GM12865 (cell line): ENCODE results near the gene DRC7.

Source experiments
- DNase-seq: peaks from one replicate; pipeline ENCODE4 v3.0.0; 2010; ENCODE audit warnings: low read depth
- H3K4me3 ChIP-seq: 2 replicates; pipeline ENCODE4 v1.5.1; 2011; ENCODE audit warnings: mild to moderate bottlenecking, low read depth, low read length, control low read depth
- TF ChIP-seq, protein P1 (sequence below): IDR thresholded peaks from 2 replicates; pipeline ENCODE4 v1.5.1; 2011; ENCODE audit warnings: low read length, control low read depth, low read depth, inconsistent platforms; ENCODE audit not compliant: insufficient read depth; ENCODE audit errors: missing control alignments

DRC7 gene

GRCh38 chr16:57736419-57737351 is 42.1 kb downstream of the DRC7 start:
- DNase-seq, result peak; percentile 26
- TF ChIP-seq, protein P1, sequence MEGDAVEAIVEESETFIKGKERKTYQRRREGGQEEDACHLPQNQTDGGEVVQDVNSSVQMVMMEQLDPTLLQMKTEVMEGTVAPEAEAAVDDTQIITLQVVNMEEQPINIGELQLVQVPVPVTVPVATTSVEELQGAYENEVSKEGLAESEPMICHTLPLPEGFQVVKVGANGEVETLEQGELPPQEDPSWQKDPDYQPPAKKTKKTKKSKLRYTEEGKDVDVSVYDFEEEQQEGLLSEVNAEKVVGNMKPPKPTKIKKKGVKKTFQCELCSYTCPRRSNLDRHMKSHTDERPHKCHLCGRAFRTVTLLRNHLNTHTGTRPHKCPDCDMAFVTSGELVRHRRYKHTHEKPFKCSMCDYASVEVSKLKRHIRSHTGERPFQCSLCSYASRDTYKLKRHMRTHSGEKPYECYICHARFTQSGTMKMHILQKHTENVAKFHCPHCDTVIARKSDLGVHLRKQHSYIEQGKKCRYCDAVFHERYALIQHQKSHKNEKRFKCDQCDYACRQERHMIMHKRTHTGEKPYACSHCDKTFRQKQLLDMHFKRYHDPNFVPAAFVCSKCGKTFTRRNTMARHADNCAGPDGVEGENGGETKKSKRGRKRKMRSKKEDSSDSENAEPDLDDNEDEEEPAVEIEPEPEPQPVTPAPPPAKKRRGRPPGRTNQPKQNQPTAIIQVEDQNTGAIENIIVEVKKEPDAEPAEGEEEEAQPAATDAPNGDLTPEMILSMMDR, result no peak
- peak overlapping the region; percentile 84 for H3K4me3 ChIP-seq

DNA sequence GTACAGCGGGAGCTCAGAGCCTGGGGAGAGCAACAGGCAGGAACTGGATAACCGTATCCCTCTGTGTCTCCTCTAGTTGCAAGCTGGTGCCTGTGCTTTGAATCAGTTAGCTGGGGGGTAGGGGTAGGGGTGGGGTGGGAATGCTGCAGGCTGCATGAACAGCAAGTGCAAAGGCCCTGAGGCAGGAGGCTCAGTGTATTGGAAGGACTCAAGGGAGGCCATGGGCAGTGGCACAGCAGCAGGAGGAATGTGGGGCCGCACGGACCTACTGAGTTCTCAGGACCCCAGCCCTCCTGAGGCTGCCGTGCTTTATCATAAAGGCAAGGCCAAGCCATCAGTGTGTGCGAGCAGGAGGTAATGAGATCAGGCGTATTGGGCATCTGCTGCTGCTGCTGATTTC is 44.2 kb downstream of the DRC7 start:
- DNase-seq, result no peak
- no peak overlapping the region for H3K4me3 ChIP-seq
- TF ChIP-seq, protein P1, result no peak

DNA sequence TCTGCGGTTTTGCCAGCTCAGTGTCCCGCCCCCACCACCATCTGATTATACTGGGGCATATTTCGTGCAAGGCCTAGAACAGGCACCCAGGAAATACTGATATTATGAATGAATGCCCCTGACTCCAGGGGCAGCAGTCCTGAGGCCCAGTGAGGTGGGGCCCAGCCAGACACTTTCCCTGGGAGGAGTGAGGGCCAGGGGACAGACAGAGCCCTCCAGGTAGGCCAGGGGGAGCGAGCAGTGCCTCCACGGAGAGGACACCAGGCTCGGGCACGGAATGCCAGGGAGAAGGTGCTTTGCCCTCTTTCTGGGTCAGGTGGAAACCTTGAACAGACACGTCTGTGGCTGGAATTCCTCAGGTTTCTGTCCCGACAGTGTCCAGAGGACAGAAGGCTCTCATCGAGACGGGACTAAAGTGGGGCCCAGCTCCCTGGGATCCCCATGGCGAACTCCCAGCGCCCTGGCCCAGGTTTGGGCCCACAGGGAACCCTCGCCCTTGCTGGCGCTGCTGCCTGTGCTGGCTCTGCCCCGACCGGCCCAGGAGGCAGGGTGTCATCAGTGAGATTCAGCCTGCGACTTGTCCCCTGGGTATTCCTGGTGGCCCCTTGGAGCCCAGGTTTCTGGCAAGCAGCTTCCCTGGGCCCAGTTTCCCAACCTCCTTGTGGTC is 45.3 kb downstream of the DRC7 start:
- H3K4me3 ChIP-seq, result no peak overlapping the region
- no peak for DNase-seq
- TF ChIP-seq, protein P1, result no peak

- no peak overlapping the region for H3K4me3 ChIP-seq
- no peak for DNase-seq
- TF ChIP-seq, protein P1, result no peak
Measured at GRCh38 chr16:57740423-57741071, 45.9 kb downstream of the DRC7 start.

GRCh38 chr16:57741660-57742191 is 47.1 kb downstream of the DRC7 start:
- H3K4me3 ChIP-seq, result no peak overlapping the region
- TF ChIP-seq, protein P1, result no peak

GRCh38 chr16:57742543-57742942 is 47.9 kb downstream of the DRC7 start:
- H3K4me3 ChIP-seq, result no peak overlapping the region
- TF ChIP-seq, protein P1, result no peak
- no peak for DNase-seq

More at GRCh38 chr16:57741660-57742191, 47.1 kb downstream of the DRC7 start:
- no peak for DNase-seq
